ENCODE data around the gene COL23A1. TPM values are rescaled to one million over a fixed set of nuclear protein-coding genes. Genes with fewer than 3 reads are reported as not detected.

COL23A1 gene
- total RNA-seq, 1 donor from 2014 or later, result 4.3 TPM

GRCh38 chr5:178215280-178216002, 374.8 kb downstream of the COL23A1 start:
- Histone ChIP-seq H3K4me1 (no peaks in the 10 kb centered on the region), H3K36me3 (peaks cover 64 to 75% of the 10 kb centered on the region in 2 donors), H3K27me3 (no peaks in the 10 kb centered on the region), H3K9me3 (no peaks in the 10 kb centered on the region), H3K4me3 (no peak overlapping the region), H3K27ac (no peak overlapping the region)
- DNase-seq (ENCODE audit: low spot score in 2 of 2), result no peak
- TF ChIP-seq CTCF (IDR thresholded peaks at IDR 0.05), result no peak
- intact Hi-C loops (cut with DNase I), result no loop called here

GRCh38 chr5:178214160-178214803, 375.9 kb downstream of the COL23A1 start:
- Histone ChIP-seq H3K27ac (no peak overlapping the region), H3K27me3 (no peaks in the 10 kb centered on the region), H3K4me1 (no peaks in the 10 kb centered on the region), H3K9me3 (no peaks in the 10 kb centered on the region), H3K4me3 (no peak overlapping the region), H3K36me3 (peaks cover 75 to 83% of the 10 kb centered on the region in 2 donors)
- TF ChIP-seq CTCF (IDR thresholded peaks at IDR 0.05), result no peak
- no peak for DNase-seq (ENCODE audit: low spot score in 2 of 2)
- intact Hi-C loops (cut with DNase I), result loop anchor here (5.0 kb wide), 1 partner anchor 413 kb away; the partner anchor contains the start of gene CLK4

GRCh38 chr5:178213748-178214151, 376.4 kb downstream of the COL23A1 start:
- H3K27me3 ChIP-seq, result no peaks in the 10 kb centered on the region
- no peaks in the 10 kb centered on the region for H3K9me3 ChIP-seq
- no peak for DNase-seq (ENCODE audit: low spot score in 2 of 2)
- H3K36me3 ChIP-seq, result peaks cover 81 to 88% of the 10 kb centered on the region in 2 donors
- H3K27ac ChIP-seq, result no peak overlapping the region
- H3K4me1 ChIP-seq, result no peaks in the 10 kb centered on the region
- TF ChIP-seq CTCF (IDR thresholded peaks at IDR 0.05), result no peak
- intact Hi-C loops (cut with DNase I), result loop anchor here (5.0 kb wide), 1 partner anchor 414 kb away; the partner anchor contains the start of gene CLK4
- no peak overlapping the region for H3K4me3 ChIP-seq

- no peaks in the 10 kb centered on the region for H3K27me3 ChIP-seq
- no peak for TF ChIP-seq CTCF (IDR thresholded peaks at IDR 0.05)
- H3K4me3 ChIP-seq, result no peak overlapping the region
- no peaks in the 10 kb centered on the region for H3K4me1 ChIP-seq
- no peaks in the 10 kb centered on the region for H3K9me3 ChIP-seq
- no peak overlapping the region for H3K27ac ChIP-seq
- no peak for DNase-seq (ENCODE audit: low spot score in 2 of 2)
- intact Hi-C loops (cut with DNase I), result loop anchor here (5.0 kb wide), 1 partner anchor 414 kb away; the partner anchor contains the start of gene CLK4
- peaks cover 86 to 89% of the 10 kb centered on the region in 2 donors for H3K36me3 ChIP-seq
These were observed 377.2 kb downstream of the COL23A1 start for GRCh38 chr5:178213003-178213461.

- no peak for TF ChIP-seq CTCF (IDR thresholded peaks at IDR 0.05)
- Histone ChIP-seq H3K4me3 (no peak overlapping the region), H3K4me1 (no peaks in the 10 kb centered on the region), H3K36me3 (peaks cover 92 to 93% of the 10 kb centered on the region in 2 donors), H3K27ac (no peak overlapping the region), H3K9me3 (no peaks in the 10 kb centered on the region), H3K27me3 (no peaks in the 10 kb centered on the region)
- intact Hi-C loops (cut with DNase I), result loop anchor here (5.0 kb wide), 1 partner anchor 415 kb away; the partner anchor contains the start of gene CLK4
- no peak for DNase-seq (ENCODE audit: low spot score in 2 of 2)
These were observed 377.8 kb downstream of the COL23A1 start for GRCh38 chr5:178212241-178213002.

All from ascending aorta (tissue), 2 donors.